ENCODE data around the gene GDF2. TPM values are rescaled to one million over a fixed set of nuclear protein-coding genes. Genes with fewer than 3 reads are reported as not detected.

Gene GDF2
- total RNA-seq, 1 experiment from 2014 or later: not detected

- H3K23me2 ChIP-seq (ENCODE audit: insufficient read length, low read depth, low read length, poor library complexity, severe bottlenecking): peaks cover 4% of the 10 kb centered on the region
- no peak overlapping the region for H2AK5ac ChIP-seq (ENCODE audit: insufficient read length, low read length)
- H2BK20ac ChIP-seq (ENCODE audit: low read depth, low read length, poor library complexity, severe bottlenecking): no peak overlapping the region
- no peak overlapping the region for H4K5ac ChIP-seq (ENCODE audit: insufficient read length, low read depth, low read length)
- H3K27ac ChIP-seq (ENCODE audit: insufficient read length, low read depth, low read length): no peak overlapping the region
- H3K27me3 ChIP-seq (ENCODE audit: insufficient read depth, low read length): peaks cover 14% of the 10 kb centered on the region; the same call in 1 of the 2 replicates
- H3K79me1 ChIP-seq (ENCODE audit: insufficient read depth, low read depth, low read length, poor library complexity, severe bottlenecking): no peaks in the 10 kb centered on the region
- no peak overlapping the region for H3K14ac ChIP-seq (ENCODE audit: insufficient read depth, low read length)
- Mint-ChIP-seq H3K27me3 (ENCODE audit: low read depth) (peaks cover 67% of the 10 kb centered on the region), H3K9me3 (no peaks in the 10 kb centered on the region), H3K36me3 (ENCODE audit: insufficient read depth in 1 of 3, low read depth in 3 of 3) (no peaks in the 10 kb centered on the region), H3K4me3 (no peak overlapping the region), H3K27ac (no peak overlapping the region), H3K4me1 (peaks cover 6 to 23% of the 10 kb centered on the region in 2 experiments)
- no CpG with 5 or more reads among the region's 1 CpG for WGBS (ENCODE audit: extremely low coverage, insufficient read length, low lambda C conversion rate)
- no peak overlapping the region for H2BK5ac ChIP-seq (ENCODE audit: insufficient read length, low read length)
- no peak overlapping the region for H4K91ac ChIP-seq (ENCODE audit: insufficient read length, low read depth, low read length)
- no peak overlapping the region for H2BK120ac ChIP-seq (ENCODE audit: low read depth, low read length, poor library complexity, severe bottlenecking)
- no peak overlapping the region for H3K18ac ChIP-seq (ENCODE audit: insufficient read length, low read depth, low read length)
- H3K9me3 ChIP-seq (ENCODE audit: control insufficient read depth, low read depth, low read length): no peaks in the 10 kb centered on the region
- no peak overlapping the region for H3K56ac ChIP-seq (ENCODE audit: insufficient read length, low read depth, low read length)
- H2BK12ac ChIP-seq (ENCODE audit: insufficient read length, low read depth, low read length): no peak overlapping the region
- H3K79me2 ChIP-seq (ENCODE audit: insufficient read depth, low read length): no peaks in the 10 kb centered on the region
- no peaks in the 10 kb centered on the region for H4K20me1 ChIP-seq (ENCODE audit: control insufficient read depth, insufficient read depth, insufficient read length)
- no peak overlapping the region for H2AFZ ChIP-seq (ENCODE audit: low read length)
- H3K4me2 ChIP-seq (ENCODE audit: insufficient read depth, insufficient read length, low read length): no peak overlapping the region
- DNase-seq: no peak
- no peak overlapping the region for H3T11ph ChIP-seq (ENCODE audit: low read length)
- no peaks in the 10 kb centered on the region for H3K4me1 ChIP-seq (ENCODE audit: insufficient read depth, low read length)
- no peak overlapping the region for H4K8ac ChIP-seq (replicated peaks; ENCODE audit: insufficient read length, low read depth, low read length)
- H3K4ac ChIP-seq (ENCODE audit: low read depth, low read length): no peak overlapping the region
- no peak overlapping the region for H3K9ac ChIP-seq (ENCODE audit: extremely low read depth, insufficient read length, low read length)
- TF ChIP-seq CTCF (conservative IDR thresholded peaks at IDR 0.05): no peak
- H3K23ac ChIP-seq (ENCODE audit: insufficient read length, low read depth, low read length): no peak overlapping the region
- H2BK15ac ChIP-seq (ENCODE audit: low read depth, low read length): no peak overlapping the region
Measured at GRCh38 chr10:47296941-47297340, 25.3 kb upstream of the GDF2 start.
